Calu3 (cell line): ENCODE measurements around the gene AKIP1. TPM values are rescaled to one million over a fixed set of nuclear protein-coding genes. Genes with fewer than 3 reads are reported as not detected.

ENCODE experiments used
- BruUV-seq: library from RNA; stranded (reverse); fragments of 400-500 nt; replicated peaks from 2 replicates; lab custom pipeline; 2021; lab: Mats Ljungman, UMichigan
- CTCF ChIA-PET: fragments of 300-600 bp; sonication (Branson Sonifier 250); formaldehyde crosslinking; loops from one replicate; lab custom pipeline; 2022; ENCODE audit warnings: antibody characterized with exemption; lab: Charles Lee
- DNase-seq: peaks from one replicate; pipeline ENCODE4 v3.0.0; 2022
- H3K27ac Mint-ChIP-seq: one replicate; pipeline ENCODE4 v1.8.0; 2022; ENCODE audit warnings: mixed read lengths; ENCODE audit not compliant: unreplicated experiment
- H3K27me3 Mint-ChIP-seq: one replicate; pipeline ENCODE4 v1.8.0; 2022; ENCODE audit warnings: mixed read lengths; ENCODE audit not compliant: unreplicated experiment
- H3K36me3 Mint-ChIP-seq: one replicate; pipeline ENCODE4 v1.8.0; 2022; ENCODE audit warnings: mild to moderate bottlenecking, moderate library complexity, mixed read lengths; ENCODE audit not compliant: insufficient read depth, unreplicated experiment
- H3K4me1 Mint-ChIP-seq: one replicate; pipeline ENCODE4 v1.8.0; 2022; ENCODE audit warnings: mild to moderate bottlenecking, low read depth, mixed read lengths; ENCODE audit not compliant: unreplicated experiment
- H3K4me3 Mint-ChIP-seq: one replicate; pipeline ENCODE4 v1.8.0; 2022; ENCODE audit warnings: mild to moderate bottlenecking, low read depth, moderate library complexity, mixed read lengths; ENCODE audit not compliant: unreplicated experiment
- H3K9me3 Mint-ChIP-seq: one replicate; pipeline ENCODE4 v1.8.0; 2022; ENCODE audit warnings: low read depth, mixed read lengths; ENCODE audit not compliant: unreplicated experiment
- intact Hi-C: fragments of 100-400 bp; cut with micrococcal nuclease; formaldehyde crosslinking; loops from one replicate; pipeline ENCODE4 v1.10.0; 2022; ENCODE audit not compliant: unreplicated experiment
- total RNA-seq: library from RNA; stranded (reverse); gene quantifications from 2 replicates; pipeline ENCODE4 v1.2.3, GENCODE V29; 2022
- TF ChIP-seq, protein P1 (sequence below): fragments of 200-600 bp; IDR thresholded peaks from one replicate; pipeline ENCODE4 v1.8.0; 2022; ENCODE audit warnings: antibody characterized with exemption; ENCODE audit not compliant: unreplicated experiment

The AKIP1 gene
- total RNA-seq, 1 experiment from 2014 or later = 23.0 TPM

DNA sequence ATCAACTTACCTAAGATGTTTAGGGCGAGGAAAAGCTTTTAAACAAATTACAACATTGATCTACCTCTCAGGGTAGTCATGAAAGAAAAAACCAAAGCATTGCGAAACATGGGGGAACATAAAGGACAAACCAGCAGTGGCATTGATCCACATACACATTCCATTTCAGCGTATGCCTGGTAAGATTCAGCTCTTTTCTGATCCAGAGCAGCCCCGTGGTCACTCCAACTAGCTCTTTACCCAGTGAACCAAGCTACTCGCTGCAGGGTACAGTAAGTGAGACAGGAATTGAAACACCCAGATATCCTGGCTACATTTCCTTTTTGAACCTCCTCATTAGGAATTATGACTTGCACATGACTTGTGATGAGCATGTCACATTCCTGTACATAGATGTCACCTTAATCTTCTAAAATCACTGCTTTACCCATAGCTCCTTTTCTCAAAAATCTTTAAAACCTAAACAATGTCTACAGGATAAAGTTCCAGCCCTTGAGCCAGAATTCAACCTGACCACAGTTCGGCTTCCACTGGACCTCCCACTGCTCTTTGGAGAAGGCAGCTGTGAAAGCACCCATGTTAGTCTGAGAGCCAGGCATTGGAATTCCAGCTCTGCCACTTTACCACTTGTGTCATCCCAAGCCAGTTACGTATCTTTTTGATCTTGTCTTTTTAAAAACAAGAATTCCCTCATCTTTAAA lies 42.9 kb upstream of the AKIP1 start:
- CTCF ChIA-PET = interaction anchor here (1.3 kb wide), 1 partner anchor 54 kb away, joined by 3 read pairs; no protein-coding TSS in a partner anchor
- Mint-ChIP-seq H3K36me3 (no peaks in the 10 kb centered on the region), H3K4me1 (peaks cover 9% of the 10 kb centered on the region), H3K27ac (no peak overlapping the region), H3K9me3 (no peaks in the 10 kb centered on the region), H3K4me3 (no peak overlapping the region), H3K27me3 (no peaks in the 10 kb centered on the region)
- DNase-seq = peak; percentile 6
- BruUV-seq = no TSS peak
- TF ChIP-seq, protein P1, sequence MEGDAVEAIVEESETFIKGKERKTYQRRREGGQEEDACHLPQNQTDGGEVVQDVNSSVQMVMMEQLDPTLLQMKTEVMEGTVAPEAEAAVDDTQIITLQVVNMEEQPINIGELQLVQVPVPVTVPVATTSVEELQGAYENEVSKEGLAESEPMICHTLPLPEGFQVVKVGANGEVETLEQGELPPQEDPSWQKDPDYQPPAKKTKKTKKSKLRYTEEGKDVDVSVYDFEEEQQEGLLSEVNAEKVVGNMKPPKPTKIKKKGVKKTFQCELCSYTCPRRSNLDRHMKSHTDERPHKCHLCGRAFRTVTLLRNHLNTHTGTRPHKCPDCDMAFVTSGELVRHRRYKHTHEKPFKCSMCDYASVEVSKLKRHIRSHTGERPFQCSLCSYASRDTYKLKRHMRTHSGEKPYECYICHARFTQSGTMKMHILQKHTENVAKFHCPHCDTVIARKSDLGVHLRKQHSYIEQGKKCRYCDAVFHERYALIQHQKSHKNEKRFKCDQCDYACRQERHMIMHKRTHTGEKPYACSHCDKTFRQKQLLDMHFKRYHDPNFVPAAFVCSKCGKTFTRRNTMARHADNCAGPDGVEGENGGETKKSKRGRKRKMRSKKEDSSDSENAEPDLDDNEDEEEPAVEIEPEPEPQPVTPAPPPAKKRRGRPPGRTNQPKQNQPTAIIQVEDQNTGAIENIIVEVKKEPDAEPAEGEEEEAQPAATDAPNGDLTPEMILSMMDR = no peak
- intact Hi-C loops = loop anchor here (5.0 kb wide), 1 partner anchor 56 kb away; a partner anchor contains a TSS

DNA sequence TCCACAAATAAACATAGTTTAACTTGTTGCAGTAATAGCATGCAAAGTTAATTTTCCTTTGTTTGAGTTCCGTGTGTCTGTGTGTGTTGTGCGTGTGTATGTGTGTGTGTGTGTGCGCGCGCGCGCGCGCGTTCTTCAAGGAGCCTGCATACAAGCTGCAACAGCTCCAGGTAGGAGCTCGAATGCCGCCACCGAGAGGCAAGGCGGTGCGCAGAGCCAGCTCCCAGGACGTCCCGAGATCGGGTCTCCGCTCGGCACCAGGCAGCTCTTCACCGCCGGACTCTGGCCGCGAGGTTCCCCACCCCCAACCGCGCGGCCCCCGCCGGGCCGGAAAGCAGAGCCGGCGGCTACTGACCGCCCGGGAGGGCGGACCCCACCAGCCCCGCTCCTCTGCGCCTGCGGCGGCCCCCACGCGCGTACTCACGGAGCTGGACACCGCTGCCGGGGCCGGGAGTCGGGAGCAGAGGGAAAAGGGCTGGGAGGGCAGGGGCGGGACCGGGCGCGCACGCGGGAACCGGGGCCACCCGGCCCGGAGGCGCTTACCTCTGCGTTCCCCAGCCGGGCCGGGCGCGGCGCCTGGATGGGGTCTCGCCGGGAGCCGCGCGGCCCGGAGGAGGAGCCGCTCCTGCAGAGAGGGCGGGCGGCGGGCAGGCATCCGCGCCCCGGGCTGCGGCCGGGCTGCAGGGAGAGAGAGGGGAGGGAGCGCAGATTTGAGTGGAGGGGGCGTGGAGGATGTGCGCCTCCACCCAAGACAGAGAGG lies 40.4 kb upstream of the AKIP1 start:
- TF ChIP-seq, protein P1 = no peak
- Mint-ChIP-seq H3K4me3 (peak overlapping the region; percentile 80), H3K27ac (peak overlapping the region; percentile 15), H3K36me3 (no peaks in the 10 kb centered on the region), H3K9me3 (no peaks in the 10 kb centered on the region), H3K4me1 (peaks cover 9% of the 10 kb centered on the region), H3K27me3 (no peaks in the 10 kb centered on the region)
- no TSS peak for BruUV-seq
- DNase-seq = peak; percentile 65
- intact Hi-C loops = no loop called here
- CTCF ChIA-PET = interaction anchor here (0.6 to 1.2 kb wide), 5 partner anchors 8 to 102 kb away, joined by 3 to 11 read pairs (median 3); no protein-coding TSS in a partner anchor

DNA sequence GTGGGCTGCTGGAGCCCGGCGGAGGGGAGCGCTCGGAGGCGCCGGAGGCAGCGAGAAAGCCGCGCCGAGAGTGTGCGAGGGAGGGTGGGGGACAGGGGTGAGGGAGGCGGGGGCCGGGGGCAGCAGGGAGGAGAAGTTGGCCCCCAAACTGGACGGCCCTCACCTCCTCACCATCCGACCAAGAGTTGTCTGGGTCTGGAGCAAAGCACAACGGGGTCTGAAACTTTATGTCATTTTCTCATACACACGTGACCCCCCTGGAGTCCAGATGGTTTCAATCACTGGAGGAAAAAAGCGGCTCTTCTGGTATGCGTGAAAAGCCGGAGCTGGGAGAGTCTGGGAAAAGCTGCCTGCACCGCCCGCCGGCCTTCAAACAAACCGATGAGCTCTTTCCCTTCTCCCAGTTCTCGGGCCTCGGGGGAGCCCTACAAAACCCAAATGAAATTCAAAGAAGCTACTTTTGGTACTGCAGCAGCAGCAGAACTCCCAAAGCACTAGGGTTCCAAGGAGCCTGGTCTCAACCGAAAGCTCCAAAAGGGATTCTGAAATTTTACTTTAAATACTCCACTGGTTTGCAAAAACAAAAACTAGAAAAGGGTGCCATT lies 39.7 kb upstream of the AKIP1 start:
- Mint-ChIP-seq H3K4me1 (peaks cover 9% of the 10 kb centered on the region), H3K4me3 (peak overlapping the region; percentile 80), H3K27me3 (no peaks in the 10 kb centered on the region), H3K9me3 (no peaks in the 10 kb centered on the region), H3K36me3 (no peaks in the 10 kb centered on the region), H3K27ac (peak overlapping the region; percentile 15)
- intact Hi-C loops = no loop called here
- peak; percentile 16 for DNase-seq
- CTCF ChIA-PET = interaction anchor here (1.2 kb wide), 1 partner anchor 9 kb away, joined by 11 read pairs; no protein-coding TSS in a partner anchor
- TF ChIP-seq, protein P1 = no peak
- BruUV-seq = no TSS peak

DNA sequence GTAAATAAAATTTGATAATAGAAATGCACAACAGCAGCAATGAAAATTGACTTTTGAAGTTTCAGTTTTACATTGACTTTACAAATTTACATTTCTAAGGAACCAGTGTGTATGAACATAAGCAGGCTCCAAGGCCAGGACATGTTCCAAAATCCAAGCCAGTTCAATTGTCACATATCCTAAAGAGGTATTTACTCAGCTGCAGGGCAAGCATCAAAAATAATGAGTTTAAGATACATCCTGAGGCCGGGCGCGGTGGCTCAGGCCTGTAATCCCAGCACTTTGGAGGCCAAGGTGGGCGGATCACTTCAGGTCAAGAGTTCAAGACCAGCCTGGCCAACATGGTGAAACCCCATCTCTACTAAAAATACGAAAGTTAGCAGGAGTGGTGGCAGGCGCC lies 39.0 kb upstream of the AKIP1 start:
- TF ChIP-seq, protein P1 = no peak
- no peak for DNase-seq
- Mint-ChIP-seq H3K4me3 (no peak overlapping the region), H3K27ac (no peak overlapping the region), H3K27me3 (no peaks in the 10 kb centered on the region), H3K36me3 (no peaks in the 10 kb centered on the region), H3K4me1 (peaks cover 9% of the 10 kb centered on the region), H3K9me3 (no peaks in the 10 kb centered on the region)
- BruUV-seq = no TSS peak
- CTCF ChIA-PET = no interaction called here
- intact Hi-C loops = no loop called here
